HEK293 (cell line): ENCODE measurements around the gene CDC42EP2.
A peak's percentile ranks its signal among the peaks of the same experiment; 100 is the strongest.

Source experiments
- BCL6B ChIP-seq: fragments of 450-650 bp; formaldehyde crosslinking; IDR thresholded peaks from 2 replicates; pipeline ENCODE4 v1.5.1; 2017; ENCODE audit warnings: missing biosample characterization, missing genetic modification characterization
- GLI2 ChIP-seq: fragments of 450-650 bp; formaldehyde crosslinking; IDR thresholded peaks from 2 replicates; pipeline ENCODE4; 2017; ENCODE audit warnings: missing biosample characterization, missing genetic modification characterization, low read depth, borderline replicate concordance
- HOXC10 ChIP-seq: sonication (generic); formaldehyde crosslinking; IDR thresholded peaks from 2 replicates; pipeline ENCODE4 v1.8.1; 2023; ENCODE audit warnings: mild to moderate bottlenecking, missing genetic modification reagents
- KLF16 ChIP-seq: fragments of 450-650 bp; formaldehyde crosslinking; IDR thresholded peaks from 2 replicates; pipeline ENCODE4 v1.5.1; 2017; ENCODE audit warnings: missing biosample characterization, missing genetic modification characterization
- KLF17 ChIP-seq: fragments of 450-650 bp; formaldehyde crosslinking; IDR thresholded peaks from 2 replicates; pipeline ENCODE4 v1.5.1; 2016; ENCODE audit warnings: missing biosample characterization, missing genetic modification characterization
- KLF7 ChIP-seq: fragments of 450-650 bp; formaldehyde crosslinking; IDR thresholded peaks from 2 replicates; pipeline ENCODE4 v1.5.1; 2016; ENCODE audit warnings: missing biosample characterization, missing genetic modification characterization, borderline replicate concordance
- MYNN ChIP-seq: fragments of 450-650 bp; formaldehyde crosslinking; IDR thresholded peaks from 2 replicates; pipeline ENCODE4 v1.5.1; 2016; ENCODE audit warnings: missing biosample characterization, missing genetic modification characterization, borderline replicate concordance
- MZF1 ChIP-seq: fragments of 450-650 bp; formaldehyde crosslinking; IDR thresholded peaks from 2 replicates; pipeline ENCODE4 v1.5.1; 2017; ENCODE audit warnings: missing biosample characterization, missing genetic modification characterization, borderline replicate concordance
- RBAK ChIP-seq: fragments of 450-650 bp; formaldehyde crosslinking; IDR thresholded peaks from 2 replicates; pipeline ENCODE4 v1.5.1; 2016; ENCODE audit warnings: missing biosample characterization, missing genetic modification characterization
- REPIN1 ChIP-seq: fragments of 450-650 bp; formaldehyde crosslinking; IDR thresholded peaks from 2 replicates; pipeline ENCODE4 v1.5.1; 2017; ENCODE audit warnings: missing biosample characterization, missing genetic modification characterization, low read depth
- TCF7L2 ChIP-seq: IDR thresholded peaks from 2 replicates; pipeline ENCODE4 v1.6.1; 2011; ENCODE audit warnings: low read depth, mild to moderate bottlenecking, inconsistent platforms, low read length, moderate library complexity, borderline replicate concordance
- ZBTB8A ChIP-seq: fragments of 450-650 bp; formaldehyde crosslinking; IDR thresholded peaks from 2 replicates; pipeline ENCODE4 v1.5.1; 2016; ENCODE audit warnings: missing biosample characterization, missing genetic modification characterization
- ZNF138 ChIP-seq: fragments of 450-650 bp; formaldehyde crosslinking; IDR thresholded peaks from 2 replicates; pipeline ENCODE4 v1.5.1; 2016; ENCODE audit warnings: missing biosample characterization, missing genetic modification characterization, borderline replicate concordance
- ZNF16 ChIP-seq: fragments of 450-650 bp; formaldehyde crosslinking; IDR thresholded peaks from 2 replicates; pipeline ENCODE4 v1.5.1; 2016; ENCODE audit warnings: low read depth, missing biosample characterization, missing genetic modification characterization
- ZNF184 ChIP-seq: fragments of 450-650 bp; IDR thresholded peaks from 2 replicates; pipeline ENCODE4 v1.5.1; 2018; ENCODE audit warnings: missing biosample characterization, mild to moderate bottlenecking, missing genetic modification characterization
- ZNF19 ChIP-seq: fragments of 450-650 bp; formaldehyde crosslinking; IDR thresholded peaks from 2 replicates; pipeline ENCODE4; 2016; ENCODE audit warnings: missing biosample characterization, missing genetic modification characterization, low read depth
- ZNF202 ChIP-seq: fragments of 450-650 bp; formaldehyde crosslinking; IDR thresholded peaks from 2 replicates; pipeline ENCODE4 v1.5.1; 2016; ENCODE audit warnings: missing biosample characterization, missing genetic modification characterization, borderline replicate concordance
- ZNF211 ChIP-seq: fragments of 450-650 bp; formaldehyde crosslinking; IDR thresholded peaks from 2 replicates; pipeline ENCODE4 v1.5.1; 2016; ENCODE audit warnings: low read depth, missing biosample characterization, missing genetic modification characterization
- ZNF37A ChIP-seq: fragments of 450-650 bp; IDR thresholded peaks from 2 replicates; pipeline ENCODE4 v1.5.1; 2018; ENCODE audit warnings: missing biosample characterization, missing genetic modification characterization
- ZNF394 ChIP-seq: fragments of 450-650 bp; formaldehyde crosslinking; IDR thresholded peaks from 2 replicates; pipeline ENCODE4 v1.5.1; 2016; ENCODE audit warnings: missing biosample characterization, missing genetic modification characterization, mild to moderate bottlenecking, moderate library complexity, borderline replicate concordance
- ZNF416 ChIP-seq: fragments of 450-650 bp; formaldehyde crosslinking; IDR thresholded peaks from 2 replicates; pipeline ENCODE4 v1.5.1; 2016; ENCODE audit warnings: missing biosample characterization, missing genetic modification characterization
- ZNF423 ChIP-seq: fragments of 450-650 bp; formaldehyde crosslinking; IDR thresholded peaks from 2 replicates; pipeline ENCODE4 v1.5.1; 2016; ENCODE audit warnings: missing biosample characterization, missing genetic modification characterization
- ZNF548 ChIP-seq: fragments of 450-650 bp; formaldehyde crosslinking; IDR thresholded peaks from 2 replicates; pipeline ENCODE4 v1.5.1; 2016; ENCODE audit warnings: missing biosample characterization, missing genetic modification characterization
- ZNF654 ChIP-seq: fragments of 450-650 bp; formaldehyde crosslinking; IDR thresholded peaks from 2 replicates; pipeline ENCODE4 v1.5.1; 2016; ENCODE audit warnings: low read depth, missing biosample characterization, missing genetic modification characterization
- ZNF670 ChIP-seq: fragments of 450-650 bp; formaldehyde crosslinking; IDR thresholded peaks from 2 replicates; pipeline ENCODE4 v1.5.1; 2016; ENCODE audit warnings: missing biosample characterization, missing genetic modification characterization, low read depth
- ZNF791 ChIP-seq: fragments of 450-650 bp; formaldehyde crosslinking; IDR thresholded peaks from 2 replicates; pipeline ENCODE4 v1.5.1; 2016; ENCODE audit warnings: missing biosample characterization, missing genetic modification characterization
- ZNF792 ChIP-seq: fragments of 450-650 bp; formaldehyde crosslinking; IDR thresholded peaks from 2 replicates; pipeline ENCODE4 v1.5.1; 2016; ENCODE audit warnings: missing biosample characterization, missing genetic modification characterization
- ZNF830 ChIP-seq: fragments of 450-650 bp; IDR thresholded peaks from 2 replicates; pipeline ENCODE4 v1.5.0; 2018; ENCODE audit warnings: missing biosample characterization, missing genetic modification characterization, low read depth, mild to moderate bottlenecking, moderate library complexity
- ZSCAN30 ChIP-seq: fragments of 450-650 bp; IDR thresholded peaks from 2 replicates; pipeline ENCODE4 v1.5.1; 2018; ENCODE audit warnings: missing biosample characterization, mild to moderate bottlenecking, missing genetic modification characterization, moderate library complexity
- TF ChIP-seq, protein P1 (sequence below): fragments of 450-650 bp; formaldehyde crosslinking; IDR thresholded peaks from 2 replicates; pipeline ENCODE4 v1.5.1; 2017; ENCODE audit warnings: missing biosample characterization, mild to moderate bottlenecking, missing genetic modification characterization, moderate library complexity
- TF ChIP-seq, protein P2 (sequence below): fragments of 450-650 bp; formaldehyde crosslinking; IDR thresholded peaks from 2 replicates; pipeline ENCODE4 v1.5.0; 2017; ENCODE audit warnings: missing biosample characterization, missing genetic modification characterization, borderline replicate concordance

Gene CDC42EP2

DNA sequence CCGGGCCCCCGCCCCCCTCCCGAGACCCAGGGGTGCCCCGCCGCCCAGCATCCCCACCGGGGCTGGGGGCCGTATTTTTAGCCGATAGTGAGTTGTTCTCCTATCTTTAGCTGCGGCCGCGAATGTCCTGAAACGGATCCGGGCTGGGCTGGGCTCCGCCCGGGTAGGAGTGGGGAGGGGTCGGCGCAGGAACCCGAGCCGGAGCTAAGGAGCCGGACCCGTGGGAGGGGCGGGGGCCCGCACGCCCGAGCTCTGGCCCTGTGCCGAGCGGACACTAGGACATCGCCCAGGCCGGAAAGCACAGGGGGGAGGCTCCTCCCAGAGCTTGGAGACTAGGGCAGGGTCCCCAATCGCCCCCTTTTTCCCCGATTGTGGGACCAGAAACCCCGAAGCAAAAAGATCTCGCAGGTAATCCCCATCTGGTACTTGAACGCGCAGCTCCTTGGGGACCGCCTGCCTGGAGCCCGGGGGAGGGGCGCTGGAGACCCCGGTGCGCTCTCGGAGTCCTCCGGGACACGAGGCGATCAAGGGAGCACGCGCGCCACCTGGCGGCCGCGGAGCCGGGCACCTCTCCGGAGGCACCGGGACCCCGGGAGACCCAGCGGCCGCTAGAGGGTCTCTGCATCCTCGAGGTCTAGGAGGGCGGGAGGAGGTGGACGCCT is 669 bp downstream of the CDC42EP2 start (continued):
- TF ChIP-seq ZNF548 (tag by site-specific recombination) (no peak), RBAK (no peak), ZNF791 (tag by site-specific recombination) (no peak), TCF7L2 (no peak), ZNF670 (tag by site-specific recombination) (no peak), MYNN (tag by site-specific recombination) (no peak), ZNF211 (tag by site-specific recombination) (no peak), ZNF792 (tag by site-specific recombination) (no peak), ZNF184 (tag by site-specific recombination) (no peak), ZNF654 (tag by site-specific recombination) (peak; percentile 29), GLI2 (tag by site-specific recombination) (no peak), ZSCAN30 (tag by site-specific recombination) (peak; percentile 82), KLF7 (tag by site-specific recombination) (no peak), ZNF19 (tag by site-specific recombination) (no peak), REPIN1 (tag by site-specific recombination) (no peak), ZNF202 (tag by site-specific recombination) (no peak), ZNF830 (tag by site-specific recombination) (no peak), HOXC10 (CRISPR knock-in tag) (no peak), ZNF394 (tag by site-specific recombination) (no peak), ZBTB8A (peak; percentile 73), BCL6B (tag by site-specific recombination) (no peak), ZNF416 (tag by site-specific recombination) (no peak), MZF1 (tag by site-specific recombination) (no peak), ZNF16 (tag by site-specific recombination) (no peak), ZNF423 (tag by site-specific recombination) (peak; percentile 89), ZNF138 (tag by site-specific recombination) (no peak), ZNF37A (tag by site-specific recombination) (no peak), KLF17 (tag by site-specific recombination) (peak; percentile 46; the same call in 1 of the 2 replicates), KLF16 (0 out of 2 replicates have a peak, but pooled peaks have one; percentile 11)
- TF ChIP-seq, protein P1, sequence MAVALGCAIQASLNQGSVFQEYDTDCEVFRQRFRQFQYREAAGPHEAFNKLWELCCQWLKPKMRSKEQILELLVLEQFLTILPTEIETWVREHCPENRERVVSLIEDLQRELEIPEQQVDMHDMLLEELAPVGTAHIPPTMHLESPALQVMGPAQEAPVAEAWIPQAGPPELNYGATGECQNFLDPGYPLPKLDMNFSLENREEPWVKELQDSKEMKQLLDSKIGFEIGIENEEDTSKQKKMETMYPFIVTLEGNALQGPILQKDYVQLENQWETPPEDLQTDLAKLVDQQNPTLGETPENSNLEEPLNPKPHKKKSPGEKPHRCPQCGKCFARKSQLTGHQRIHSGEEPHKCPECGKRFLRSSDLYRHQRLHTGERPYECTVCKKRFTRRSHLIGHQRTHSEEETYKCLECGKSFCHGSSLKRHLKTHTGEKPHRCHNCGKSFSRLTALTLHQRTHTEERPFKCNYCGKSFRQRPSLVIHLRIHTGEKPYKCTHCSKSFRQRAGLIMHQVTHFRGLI (tag by site-specific recombination): no peak
- TF ChIP-seq, protein P2, sequence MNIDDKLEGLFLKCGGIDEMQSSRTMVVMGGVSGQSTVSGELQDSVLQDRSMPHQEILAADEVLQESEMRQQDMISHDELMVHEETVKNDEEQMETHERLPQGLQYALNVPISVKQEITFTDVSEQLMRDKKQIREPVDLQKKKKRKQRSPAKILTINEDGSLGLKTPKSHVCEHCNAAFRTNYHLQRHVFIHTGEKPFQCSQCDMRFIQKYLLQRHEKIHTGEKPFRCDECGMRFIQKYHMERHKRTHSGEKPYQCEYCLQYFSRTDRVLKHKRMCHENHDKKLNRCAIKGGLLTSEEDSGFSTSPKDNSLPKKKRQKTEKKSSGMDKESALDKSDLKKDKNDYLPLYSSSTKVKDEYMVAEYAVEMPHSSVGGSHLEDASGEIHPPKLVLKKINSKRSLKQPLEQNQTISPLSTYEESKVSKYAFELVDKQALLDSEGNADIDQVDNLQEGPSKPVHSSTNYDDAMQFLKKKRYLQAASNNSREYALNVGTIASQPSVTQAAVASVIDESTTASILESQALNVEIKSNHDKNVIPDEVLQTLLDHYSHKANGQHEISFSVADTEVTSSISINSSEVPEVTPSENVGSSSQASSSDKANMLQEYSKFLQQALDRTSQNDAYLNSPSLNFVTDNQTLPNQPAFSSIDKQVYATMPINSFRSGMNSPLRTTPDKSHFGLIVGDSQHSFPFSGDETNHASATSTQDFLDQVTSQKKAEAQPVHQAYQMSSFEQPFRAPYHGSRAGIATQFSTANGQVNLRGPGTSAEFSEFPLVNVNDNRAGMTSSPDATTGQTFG: no peak
